Fibroblast of peridontal ligament (primary cell): ENCODE data around the gene CIPC.

ENCODE experiments used
- DNase-seq: peaks from one replicate; pipeline ENCODE4 v3.0.0-alpha.2; 2010; ENCODE audit errors: extremely low read depth

Gene CIPC

GRCh38 chr14:77071938-77072388 is 26.1 kb upstream of the CIPC start:
- no peak for DNase-seq

GRCh38 chr14:77074969-77075368 is 23.1 kb upstream of the CIPC start:
- DNase-seq: no peak

- DNase-seq: no peak
These were observed 21.9 kb upstream of the CIPC start for GRCh38 chr14:77076113-77076631.

GRCh38 chr14:77077040-77077439 is 21.0 kb upstream of the CIPC start:
- no peak for DNase-seq

- no peak for DNase-seq
These were observed 15.7 kb upstream of the CIPC start for GRCh38 chr14:77082356-77082755.

GRCh38 chr14:77083082-77083481 is 15.0 kb upstream of the CIPC start:
- no peak for DNase-seq

GRCh38 chr14:77084985-77085384 is 13.1 kb upstream of the CIPC start:
- no peak for DNase-seq

GRCh38 chr14:77085538-77085937 is 12.5 kb upstream of the CIPC start:
- DNase-seq: no peak

- no peak for DNase-seq
These were observed 11.9 kb upstream of the CIPC start for GRCh38 chr14:77086017-77086727.

GRCh38 chr14:77086951-77087350 is 11.1 kb upstream of the CIPC start:
- DNase-seq: no peak

GRCh38 chr14:77087631-77088030 is 10.4 kb upstream of the CIPC start:
- no peak for DNase-seq

- no peak for DNase-seq
These were observed 9.8 kb upstream of the CIPC start for GRCh38 chr14:77088219-77088618.

GRCh38 chr14:77088645-77089044 is 9.4 kb upstream of the CIPC start:
- DNase-seq: no peak

GRCh38 chr14:77091518-77091917 is 6.5 kb upstream of the CIPC start:
- no peak for DNase-seq

GRCh38 chr14:77092676-77093075 is 5.4 kb upstream of the CIPC start:
- DNase-seq: no peak

GRCh38 chr14:77094672-77095284 is 3.3 kb upstream of the CIPC start:
- DNase-seq: peak; percentile 81

GRCh38 chr14:77097006-77097699 is 905 bp upstream of the CIPC start:
- peak; percentile 54 for DNase-seq

GRCh38 chr14:77098529-77099353 is 683 bp downstream of the CIPC start:
- DNase-seq: no peak

- DNase-seq: peak; percentile 84
These were observed 1.5 kb downstream of the CIPC start for GRCh38 chr14:77099425-77100167.

- DNase-seq: no peak
These were observed 2.9 kb downstream of the CIPC start for GRCh38 chr14:77100961-77101360.

- no peak for DNase-seq
These were observed 4.1 kb downstream of the CIPC start for GRCh38 chr14:77102154-77102553.
